HEK293 (cell line): ENCODE data around the gene HNRNPUL1.

ENCODE experiments used
- GLI4 ChIP-seq: fragments of 450-650 bp; formaldehyde crosslinking; IDR thresholded peaks from 2 replicates; pipeline ENCODE4 v1.5.1; 2016; ENCODE audit warnings: missing biosample characterization, missing genetic modification characterization
- GLIS2 ChIP-seq: fragments of 450-650 bp; formaldehyde crosslinking; IDR thresholded peaks from 2 replicates; pipeline ENCODE4 v1.5.1; 2016; ENCODE audit warnings: missing biosample characterization, missing genetic modification characterization
- IKZF3 ChIP-seq: fragments of 450-650 bp; IDR thresholded peaks from 2 replicates; pipeline ENCODE4 v1.5.0; 2018; ENCODE audit warnings: missing biosample characterization, mild to moderate bottlenecking, missing genetic modification characterization, moderate library complexity
- INSM2 ChIP-seq: fragments of 450-650 bp; formaldehyde crosslinking; IDR thresholded peaks from 2 replicates; pipeline ENCODE4 v1.5.1; 2016; ENCODE audit warnings: missing biosample characterization, missing genetic modification characterization
- KLF10 ChIP-seq: fragments of 450-650 bp; IDR thresholded peaks from 2 replicates; pipeline ENCODE4 v1.5.1; 2018; ENCODE audit warnings: missing biosample characterization, mild to moderate bottlenecking, missing genetic modification characterization
- KLF7 ChIP-seq: fragments of 450-650 bp; formaldehyde crosslinking; IDR thresholded peaks from 2 replicates; pipeline ENCODE4 v1.5.1; 2016; ENCODE audit warnings: missing biosample characterization, missing genetic modification characterization, borderline replicate concordance
- KLF8 ChIP-seq: fragments of 450-650 bp; formaldehyde crosslinking; IDR thresholded peaks from 2 replicates; pipeline ENCODE4 v1.5.1; 2016; ENCODE audit warnings: missing biosample characterization, missing genetic modification characterization
- KLF9 ChIP-seq: fragments of 450-650 bp; formaldehyde crosslinking; IDR thresholded peaks from 2 replicates; pipeline ENCODE4 v1.5.1; 2016; ENCODE audit warnings: missing biosample characterization, missing genetic modification characterization, low read depth
- MYNN ChIP-seq: fragments of 450-650 bp; formaldehyde crosslinking; IDR thresholded peaks from 2 replicates; pipeline ENCODE4 v1.5.1; 2016; ENCODE audit warnings: missing biosample characterization, missing genetic modification characterization, borderline replicate concordance
- OSR2 ChIP-seq: fragments of 450-650 bp; formaldehyde crosslinking; IDR thresholded peaks from 2 replicates; pipeline ENCODE4 v1.5.1; 2016; ENCODE audit warnings: missing biosample characterization, missing genetic modification characterization
- PATZ1 ChIP-seq: fragments of 450-650 bp; formaldehyde crosslinking; IDR thresholded peaks from 2 replicates; pipeline ENCODE4 v1.5.1; 2016; ENCODE audit warnings: missing biosample characterization, missing genetic modification characterization
- ZBTB10 ChIP-seq: fragments of 450-650 bp; formaldehyde crosslinking; IDR thresholded peaks from 2 replicates; pipeline ENCODE4 v1.5.1; 2016; ENCODE audit warnings: missing biosample characterization, missing genetic modification characterization
- ZBTB48 ChIP-seq: fragments of 450-650 bp; formaldehyde crosslinking; IDR thresholded peaks from 2 replicates; pipeline ENCODE4 v1.5.1; 2016; ENCODE audit warnings: missing biosample characterization, missing genetic modification characterization
- ZFP3 ChIP-seq: fragments of 450-650 bp; formaldehyde crosslinking; IDR thresholded peaks from 2 replicates; pipeline ENCODE4 v1.5.1; 2016; ENCODE audit warnings: low read depth, missing biosample characterization, missing genetic modification characterization
- ZFP69B ChIP-seq: fragments of 450-650 bp; formaldehyde crosslinking; IDR thresholded peaks from 2 replicates; pipeline ENCODE4 v1.5.1; 2016; ENCODE audit warnings: missing biosample characterization, missing genetic modification characterization
- ZNF133 ChIP-seq: fragments of 450-650 bp; formaldehyde crosslinking; IDR thresholded peaks from 2 replicates; pipeline ENCODE4 v1.5.1; 2016; ENCODE audit warnings: missing biosample characterization, missing genetic modification characterization
- ZNF18 ChIP-seq: fragments of 450-650 bp; formaldehyde crosslinking; IDR thresholded peaks from 2 replicates; pipeline ENCODE4 v1.5.1; 2016; ENCODE audit warnings: missing biosample characterization, missing genetic modification characterization
- ZNF214 ChIP-seq: fragments of 450-650 bp; formaldehyde crosslinking; IDR thresholded peaks from 2 replicates; pipeline ENCODE4 v1.5.1; 2017; ENCODE audit warnings: missing biosample characterization, mild to moderate bottlenecking, missing genetic modification characterization, borderline replicate concordance
- ZNF266 ChIP-seq: fragments of 450-650 bp; formaldehyde crosslinking; IDR thresholded peaks from 2 replicates; pipeline ENCODE4 v1.5.1; 2016; ENCODE audit warnings: missing biosample characterization, missing genetic modification characterization, low read depth
- ZNF335 ChIP-seq: fragments of 450-650 bp; formaldehyde crosslinking; conservative IDR thresholded peaks from 2 replicates; pipeline ENCODE4 v1.5.1; 2016; ENCODE audit warnings: missing biosample characterization, missing genetic modification characterization
- ZNF362 ChIP-seq: fragments of 450-650 bp; formaldehyde crosslinking; IDR thresholded peaks from 2 replicates; pipeline ENCODE4 v1.5.1; 2016; ENCODE audit warnings: missing biosample characterization, missing genetic modification characterization
- ZNF48 ChIP-seq: fragments of 450-650 bp; formaldehyde crosslinking; IDR thresholded peaks from 2 replicates; pipeline ENCODE4 v1.5.1; 2016; ENCODE audit warnings: missing biosample characterization, missing genetic modification characterization
- ZNF529 ChIP-seq: fragments of 450-650 bp; formaldehyde crosslinking; IDR thresholded peaks from 2 replicates; pipeline ENCODE4 v1.5.1; 2017; ENCODE audit warnings: missing genetic modification characterization, missing biosample characterization; ENCODE audit not compliant: insufficient replicate concordance
- ZNF558 ChIP-seq: fragments of 450-650 bp; formaldehyde crosslinking; IDR thresholded peaks from 2 replicates; pipeline ENCODE4 v1.5.1; 2016; ENCODE audit warnings: missing biosample characterization, missing genetic modification characterization
- ZNF571 ChIP-seq: fragments of 450-650 bp; formaldehyde crosslinking; IDR thresholded peaks from 2 replicates; pipeline ENCODE4 v1.5.0; 2017; ENCODE audit warnings: missing biosample characterization, missing genetic modification characterization
- ZNF660 ChIP-seq: fragments of 450-650 bp; IDR thresholded peaks from 2 replicates; pipeline ENCODE4 v1.5.1; 2018; ENCODE audit warnings: missing biosample characterization, mild to moderate bottlenecking, missing genetic modification characterization
- ZNF692 ChIP-seq: fragments of 450-650 bp; formaldehyde crosslinking; IDR thresholded peaks from 2 replicates; pipeline ENCODE4 v1.5.1; 2016; ENCODE audit warnings: missing biosample characterization, missing genetic modification characterization
- ZSCAN30 ChIP-seq: fragments of 450-650 bp; IDR thresholded peaks from 2 replicates; pipeline ENCODE4 v1.5.1; 2018; ENCODE audit warnings: missing biosample characterization, mild to moderate bottlenecking, missing genetic modification characterization, moderate library complexity

HNRNPUL1 gene

GRCh38 chr19:41353466-41354342, 89.5 kb downstream of the HNRNPUL1 start, which contains the start of gene TGFB1 (continued):
- 0 out of 2 replicates have a peak, but pooled peaks have one; percentile 77 for TF ChIP-seq ZNF660 (tag by site-specific recombination)
- peak; percentile 71 for TF ChIP-seq ZSCAN30 (tag by site-specific recombination)
- TF ChIP-seq INSM2 (tag by site-specific recombination): no peak
- TF ChIP-seq ZNF558: no peak
- TF ChIP-seq ZNF48 (tag by site-specific recombination): no peak
- no peak for TF ChIP-seq MYNN (tag by site-specific recombination)
- peak; percentile 36; the same call in 1 of the 2 replicates for TF ChIP-seq ZFP69B (tag by site-specific recombination)
- TF ChIP-seq ZNF266: no peak
- TF ChIP-seq KLF10: peak; percentile 75
- TF ChIP-seq ZFP3 (tag by site-specific recombination): no peak
- peak; percentile 88 for TF ChIP-seq ZBTB10
- peak; percentile 69 for TF ChIP-seq IKZF3 (tag by site-specific recombination)
- no peak for TF ChIP-seq ZNF529 (tag by site-specific recombination)
- TF ChIP-seq GLI4 (tag by site-specific recombination): no peak
- TF ChIP-seq OSR2: no peak
- TF ChIP-seq ZNF692 (tag by site-specific recombination): peak; percentile 50
- no peak; the same call in none of the 2 replicates for TF ChIP-seq ZBTB48 (tag by site-specific recombination)
- peak; percentile 67; the same call in 1 of the 2 replicates for TF ChIP-seq KLF7 (tag by site-specific recombination)
- TF ChIP-seq ZNF335 (tag by site-specific recombination): peak; percentile 76
- TF ChIP-seq ZNF571 (tag by site-specific recombination): no peak
- peak; percentile 51; the same call in 1 of the 2 replicates for TF ChIP-seq KLF8
- TF ChIP-seq ZNF214 (tag by site-specific recombination): no peak
- TF ChIP-seq ZNF133: no peak
- TF ChIP-seq GLIS2 (tag by site-specific recombination): peak; percentile 88
- TF ChIP-seq PATZ1 (tag by site-specific recombination): peak; percentile 93
- no peak for TF ChIP-seq ZNF18 (tag by site-specific recombination)
- no peak for TF ChIP-seq ZNF362 (tag by site-specific recombination)
- peak; percentile 92 for TF ChIP-seq KLF9 (tag by site-specific recombination)
